ENCODE data around the gene FUBP1. TPM values are rescaled to one million over a fixed set of nuclear protein-coding genes. Genes with fewer than 3 reads are reported as not detected.
A peak's percentile ranks its signal among the peaks of the same experiment; 100 is the strongest.
"Not testable (repeated sequence)": the region's sequence is repeated elsewhere in the genome, so short reads cannot be mapped to it uniquely, and the experiment has no call there.

The FUBP1 gene
- polyA plus RNA-seq, 1 experiment, result 142 TPM

DNA sequence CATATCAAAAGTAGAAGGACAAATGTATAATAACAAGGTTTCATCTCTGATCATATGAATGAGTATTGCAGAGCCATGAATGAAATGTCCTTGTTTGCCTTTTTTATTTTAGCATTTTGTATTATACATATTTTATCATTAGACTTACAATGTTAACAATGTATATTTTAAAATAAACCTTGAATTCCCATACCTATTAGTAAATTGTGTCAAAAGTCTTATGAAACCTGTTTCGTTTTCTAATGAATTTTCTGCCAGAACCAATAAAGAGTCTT lies 26.5 kb upstream of the FUBP1 start:
- Histone ChIP-seq H3K4me3 (ENCODE audit: low read depth, low read length) (peak overlapping the region; percentile 74), H3K27ac (ENCODE audit: low read depth, low read length) (no peak overlapping the region), H3K27me3 (ENCODE audit: control insufficient read depth, insufficient read depth, low read length) (no peaks in the 10 kb centered on the region), H3K9me3 (ENCODE audit: control insufficient read depth, insufficient read depth, low read length) (no peaks in the 10 kb centered on the region)
- ChIA-PET POLR2A (interaction anchor here (1.0 to 4.6 kb wide), 11 partner anchors 26 to 322 kb away, joined by 3 to 105 read pairs (median 5); partner anchors contain the start of genes FUBP1 and NEXN), CTCF (interaction anchor here (0.6 to 3.6 kb wide), 5 partner anchors 10 to 108 kb away, joined by 3 to 40 read pairs (median 3); partner anchors contain the start of gene FUBP1)
- TF ChIP-seq, protein P1, sequence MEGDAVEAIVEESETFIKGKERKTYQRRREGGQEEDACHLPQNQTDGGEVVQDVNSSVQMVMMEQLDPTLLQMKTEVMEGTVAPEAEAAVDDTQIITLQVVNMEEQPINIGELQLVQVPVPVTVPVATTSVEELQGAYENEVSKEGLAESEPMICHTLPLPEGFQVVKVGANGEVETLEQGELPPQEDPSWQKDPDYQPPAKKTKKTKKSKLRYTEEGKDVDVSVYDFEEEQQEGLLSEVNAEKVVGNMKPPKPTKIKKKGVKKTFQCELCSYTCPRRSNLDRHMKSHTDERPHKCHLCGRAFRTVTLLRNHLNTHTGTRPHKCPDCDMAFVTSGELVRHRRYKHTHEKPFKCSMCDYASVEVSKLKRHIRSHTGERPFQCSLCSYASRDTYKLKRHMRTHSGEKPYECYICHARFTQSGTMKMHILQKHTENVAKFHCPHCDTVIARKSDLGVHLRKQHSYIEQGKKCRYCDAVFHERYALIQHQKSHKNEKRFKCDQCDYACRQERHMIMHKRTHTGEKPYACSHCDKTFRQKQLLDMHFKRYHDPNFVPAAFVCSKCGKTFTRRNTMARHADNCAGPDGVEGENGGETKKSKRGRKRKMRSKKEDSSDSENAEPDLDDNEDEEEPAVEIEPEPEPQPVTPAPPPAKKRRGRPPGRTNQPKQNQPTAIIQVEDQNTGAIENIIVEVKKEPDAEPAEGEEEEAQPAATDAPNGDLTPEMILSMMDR (IDR thresholded peaks at IDR 0.05; ENCODE audit: low read depth, low read length), result no peak
- no peak for DNase-seq (ENCODE audit: low read depth, low spot score)

DNA sequence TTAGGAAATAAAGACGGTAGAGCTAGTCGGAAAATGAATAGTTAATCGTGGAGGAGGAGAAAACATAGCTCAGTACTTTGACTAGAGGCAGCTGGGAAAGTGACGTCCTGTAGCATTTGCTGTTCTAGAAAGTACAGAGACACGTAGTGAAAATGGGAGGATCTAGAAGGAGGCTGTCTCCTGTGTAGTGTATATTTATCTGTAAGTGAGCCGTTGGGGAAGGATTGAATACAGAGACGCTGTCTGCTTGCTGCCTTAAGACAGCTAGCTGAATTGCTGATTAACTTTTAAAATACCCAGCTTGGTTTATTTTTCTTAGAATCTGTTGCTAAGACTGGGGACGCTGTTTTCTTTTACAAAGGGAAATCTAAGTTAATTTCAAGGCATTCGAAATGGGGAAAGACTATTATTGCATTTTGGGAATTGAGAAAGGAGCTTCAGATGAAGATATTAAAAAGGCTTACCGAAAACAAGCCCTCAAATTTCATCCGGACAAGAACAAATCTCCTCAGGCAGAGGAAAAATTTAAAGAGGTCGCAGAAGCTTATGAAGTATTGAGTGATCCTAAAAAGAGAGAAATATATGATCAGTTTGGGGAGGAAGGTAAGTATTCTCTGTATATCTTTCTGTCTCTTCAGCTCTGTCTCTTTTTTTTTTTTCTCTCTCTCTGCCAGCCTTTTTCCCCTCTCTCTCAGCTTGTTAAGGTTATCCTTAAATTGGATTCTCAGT lies 26.0 kb upstream of the FUBP1 start, which contains the start of gene DNAJB4:
Gene DNAJB4, plus strand, starts transcription at position 221 of the 729 bp plus-strand sequence. Its CDS starts 172 bp downstream, at position 393.
- H3K27ac ChIP-seq (ENCODE audit: low read depth, low read length), result peak within 1 kb of the TSS; percentile 53
- CTCF ChIA-PET, result interaction anchor here (0.8 to 3.6 kb wide), 6 partner anchors 24 to 109 kb away, joined by 3 to 40 read pairs (median 4); partner anchors contain the start of gene FUBP1
- TF ChIP-seq, protein P1 (IDR thresholded peaks at IDR 0.05; ENCODE audit: low read depth, low read length), result no peak
- H3K9me3 ChIP-seq (ENCODE audit: control insufficient read depth, insufficient read depth, low read length), result no peaks in the 10 kb centered on the region
- POLR2A ChIA-PET, result interaction anchor here (0.6 to 4.6 kb wide), 18 partner anchors 10 to 322 kb away, joined by 3 to 105 read pairs (median 4); partner anchors contain the start of genes FUBP1 and NEXN
- peak; percentile 96 for DNase-seq (ENCODE audit: low read depth, low spot score)
- H3K27me3 ChIP-seq (ENCODE audit: control insufficient read depth, insufficient read depth, low read length), result no peaks in the 10 kb centered on the region
- peak within 1 kb of the TSS; percentile 74 for H3K4me3 ChIP-seq (ENCODE audit: low read depth, low read length)

DNA sequence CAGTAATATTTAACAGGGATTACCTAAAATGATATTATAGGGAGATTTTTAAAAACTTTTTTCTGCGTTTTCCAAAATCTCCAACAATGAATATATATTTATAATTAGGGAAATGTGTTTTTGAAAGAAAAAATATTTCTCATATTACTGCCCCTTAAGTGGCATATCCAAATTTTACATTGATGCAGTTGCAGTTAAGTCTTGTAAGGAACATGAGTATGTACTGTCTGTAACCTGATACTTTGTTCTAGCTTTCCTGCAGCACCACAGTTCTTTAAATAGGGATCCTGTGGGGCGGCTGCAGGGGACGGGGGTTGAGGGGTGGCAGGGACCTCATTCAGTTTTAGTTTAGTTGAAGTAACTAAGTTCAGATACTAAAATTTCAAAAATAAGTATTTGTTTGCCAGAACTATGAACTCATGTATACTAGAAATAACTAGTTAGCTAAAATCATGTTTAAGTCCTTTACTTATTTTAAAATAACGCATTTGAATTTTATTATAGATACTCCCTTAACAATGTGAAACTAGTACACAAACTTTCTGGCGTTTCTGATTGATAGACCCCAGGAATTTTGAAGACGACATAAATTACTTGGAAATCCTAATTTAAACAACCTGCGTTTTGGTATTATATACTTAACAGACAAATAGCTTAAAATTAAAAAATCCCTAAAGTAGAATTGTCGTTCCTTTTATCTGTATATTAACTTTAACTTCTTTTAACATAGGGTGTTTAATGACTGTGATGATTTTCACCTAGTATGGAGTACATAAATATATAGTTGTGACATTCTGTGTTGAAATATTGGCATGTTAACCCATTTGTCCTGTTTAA lies 25.2 kb upstream of the FUBP1 start:
- no peaks in the 10 kb centered on the region for H3K27me3 ChIP-seq (ENCODE audit: control insufficient read depth, insufficient read depth, low read length)
- peak overlapping the region; percentile 74 for H3K4me3 ChIP-seq (ENCODE audit: low read depth, low read length)
- ChIA-PET POLR2A (interaction anchor here (0.6 to 4.6 kb wide), 20 partner anchors 7 to 618 kb away, joined by 3 to 105 read pairs (median 4); partner anchors contain the start of genes FUBP1 and NEXN), CTCF (interaction anchor here (0.6 to 3.6 kb wide), 5 partner anchors 23 to 110 kb away, joined by 3 to 40 read pairs (median 3); partner anchors contain the start of gene FUBP1)
- peak; percentile 36 for DNase-seq (ENCODE audit: low read depth, low spot score)
- no peaks in the 10 kb centered on the region for H3K9me3 ChIP-seq (ENCODE audit: control insufficient read depth, insufficient read depth, low read length)
- TF ChIP-seq, protein P1 (IDR thresholded peaks at IDR 0.05; ENCODE audit: low read depth, low read length), result no peak
- H3K27ac ChIP-seq (ENCODE audit: low read depth, low read length), result peak overlapping the region; percentile 53

DNA sequence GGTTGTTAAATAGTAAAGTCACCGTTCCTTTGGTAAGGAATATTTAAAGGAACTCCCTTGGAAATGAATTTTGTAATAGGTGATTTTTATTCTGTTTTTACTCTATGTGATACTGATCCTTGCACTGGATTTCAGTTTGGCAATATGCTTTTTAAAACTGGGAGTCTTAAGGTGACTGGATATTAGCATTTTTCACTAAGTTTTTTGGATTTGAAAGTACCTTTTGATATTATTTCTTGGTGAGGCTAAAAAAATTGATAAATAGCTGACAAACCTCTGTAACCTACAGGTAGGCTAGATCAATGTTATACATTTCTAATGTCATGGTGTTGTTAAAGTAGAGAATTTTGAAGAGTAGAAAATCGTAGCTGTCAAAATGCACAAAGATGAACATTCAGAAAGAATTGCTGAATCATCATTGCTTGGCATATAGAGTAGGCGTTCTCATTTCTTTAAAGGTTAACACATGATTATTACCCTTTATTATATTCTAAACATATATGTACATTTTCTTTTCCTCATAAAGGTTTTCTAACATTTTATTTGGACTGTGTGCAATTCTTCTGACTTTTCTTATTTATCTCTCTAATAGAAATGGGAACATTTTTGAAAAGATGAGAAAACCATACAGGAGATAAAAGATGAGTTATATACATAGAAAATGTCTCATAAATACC lies 24.3 kb upstream of the FUBP1 start:
- ChIA-PET POLR2A (interaction anchor here (0.6 to 4.6 kb wide), 6 partner anchors 8 to 118 kb away, joined by 3 to 105 read pairs (median 4); partner anchors contain the start of gene FUBP1), CTCF (interaction anchor here (0.6 to 2.1 kb wide), 4 partner anchors 81 to 112 kb away, joined by 3 to 8 read pairs (median 4); no protein-coding TSS in a partner anchor)
- Histone ChIP-seq H3K27ac (ENCODE audit: low read depth, low read length) (no peak overlapping the region), H3K4me3 (ENCODE audit: low read depth, low read length) (peak overlapping the region; percentile 17; the same call in 1 of the 2 replicates), H3K27me3 (ENCODE audit: control insufficient read depth, insufficient read depth, low read length) (no peaks in the 10 kb centered on the region), H3K9me3 (ENCODE audit: control insufficient read depth, insufficient read depth, low read length) (no peaks in the 10 kb centered on the region)
- no peak for DNase-seq (ENCODE audit: low read depth, low spot score)
- TF ChIP-seq, protein P1 (IDR thresholded peaks at IDR 0.05; ENCODE audit: low read depth, low read length), result no peak

DNA sequence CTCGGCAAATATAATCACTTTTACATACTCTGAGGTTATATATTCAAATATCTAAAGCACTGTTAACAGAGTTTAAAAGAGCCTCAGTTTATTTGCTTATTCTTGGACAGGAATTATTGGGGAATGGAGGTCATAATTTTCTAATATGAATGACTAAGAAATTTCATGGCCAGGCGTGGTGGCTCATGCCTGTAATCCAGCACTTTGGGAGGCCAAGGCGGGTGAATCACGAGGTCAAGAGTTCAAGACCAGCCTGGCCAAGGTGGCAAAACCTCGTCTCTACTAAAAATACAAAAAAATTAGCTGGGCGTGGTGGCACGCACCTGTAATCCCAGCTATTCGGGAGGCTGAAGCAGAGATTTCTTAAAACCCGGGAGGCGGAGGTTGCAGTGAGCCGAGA lies 21.7 kb upstream of the FUBP1 start:
- H3K4me3 ChIP-seq (ENCODE audit: low read depth, low read length); H3K27ac ChIP-seq (ENCODE audit: low read depth, low read length); H3K27me3 ChIP-seq (ENCODE audit: control insufficient read depth, insufficient read depth, low read length); H3K9me3 ChIP-seq (ENCODE audit: control insufficient read depth, insufficient read depth, low read length); DNase-seq (ENCODE audit: low read depth, low spot score); POLR2A ChIA-PET: not testable (repeated sequence)
- CTCF ChIA-PET, result interaction anchor here (0.8 kb wide), 1 partner anchor 114 kb away, joined by 3 read pairs; no protein-coding TSS in a partner anchor
